Smooth muscle cell (in vitro differentiated cells): ENCODE results near the gene TUBGCP6. TPM values are rescaled to one million over a fixed set of nuclear protein-coding genes. Genes with fewer than 3 reads are reported as not detected.

Experiments
- DNase-seq: peaks from one replicate; lab custom pipeline; 2025; ENCODE audit not compliant: unreplicated experiment; lab: John Stamatoyannopoulos, UW
- H2AFZ ChIP-seq: fragments of 200-600 bp; sonication (generic); 2 replicates; pipeline ENCODE4 v1.6.0; 2016; ENCODE audit warnings: antibody characterized with exemption, low read depth, mild to moderate bottlenecking
- H3F3A ChIP-seq: fragments of 200-600 bp; sonication (generic); 2 replicates; pipeline ENCODE4 v1.6.0; 2017; ENCODE audit warnings: antibody characterized with exemption, low read depth
- H3K27ac ChIP-seq: fragments of 200-600 bp; sonication (generic); 2 replicates; pipeline ENCODE4 v1.5.1; 2016; ENCODE audit warnings: low read depth, mild to moderate bottlenecking
- H3K27me3 ChIP-seq: fragments of 200-600 bp; sonication (generic); 2 replicates; pipeline ENCODE4 v1.6.1; 2016; ENCODE audit warnings: low read depth, mild to moderate bottlenecking
- H3K36me3 ChIP-seq: fragments of 200-600 bp; sonication (generic); 2 replicates; pipeline ENCODE4 v1.5.1; 2016; ENCODE audit warnings: low read depth
- H3K4me1 ChIP-seq: fragments of 200-600 bp; sonication (generic); 2 replicates; pipeline ENCODE4 v1.5.1; 2016; ENCODE audit warnings: low read depth
- H3K4me2 ChIP-seq: fragments of 200-600 bp; sonication (generic); 2 replicates; pipeline ENCODE4 v1.6.0; 2016; ENCODE audit warnings: mild to moderate bottlenecking
- H3K4me3 ChIP-seq: fragments of 200-600 bp; sonication (generic); 2 replicates; pipeline ENCODE4 v1.5.1; 2016; ENCODE audit warnings: mild to moderate bottlenecking
- H3K79me2 ChIP-seq: fragments of 200-600 bp; sonication (generic); 2 replicates; pipeline ENCODE4 v1.6.0; 2016; ENCODE audit warnings: low read depth, mild to moderate bottlenecking
- H3K9ac ChIP-seq: fragments of 200-600 bp; sonication (generic); 2 replicates; pipeline ENCODE4 v1.6.0; 2016; ENCODE audit warnings: low read depth
- H3K9me3 ChIP-seq: fragments of 200-600 bp; sonication (generic); replicated peaks from 2 replicates; pipeline ENCODE4 v1.5.1; 2016; ENCODE audit warnings: low read depth
- H4K20me1 ChIP-seq: fragments of 200-600 bp; sonication (generic); 2 replicates; pipeline ENCODE4 v1.6.0; 2016; ENCODE audit warnings: low read depth
- CTCF ChIP-seq: fragments of 200-600 bp; sonication (generic); IDR thresholded peaks from 2 replicates; pipeline ENCODE4 v1.5.1; 2017; ENCODE audit warnings: borderline replicate concordance, mild to moderate bottlenecking, antibody characterized with exemption; ENCODE audit not compliant: insufficient read depth, poor library complexity, severe bottlenecking
- WGBS: methylation state at CpG from one replicate; pipeline ENCODE4 v1.1.7; 2016; ENCODE audit warnings: low lambda C conversion rate; 5-methylcytosine and 5-hydroxymethylcytosine counted together
- polyA plus RNA-seq: library from polyadenylated mRNA; unstranded; fragments of >200 nt; fragmentation: Nextera tagmentation; extraction: Ambion mirVana; gene quantifications from 2 replicates; pipeline ENCODE4 v1.2.1, GENCODE V29; 2016
- total RNA-seq: library from RNA; depleted of rRNA; stranded (reverse); fragments of >200 nt; gene quantifications from 2 replicates; pipeline ENCODE4 v1.2.3, GENCODE V29; 2014

The TUBGCP6 gene
- total and polyA plus RNA-seq, 2 experiments from 2014 or later, result 10.0 to 22.7 TPM

GRCh38 chr22:50253941-50254340 lies 9.1 kb upstream of the TUBGCP6 start:
- no peaks in the 10 kb centered on the region for H3K79me2 ChIP-seq
- no peaks in the 10 kb centered on the region for H3K9me3 ChIP-seq
- no peak overlapping the region for H3K9ac ChIP-seq
- no peak for TF ChIP-seq CTCF
- H3K4me2 ChIP-seq, result no peak overlapping the region
- H2AFZ ChIP-seq, result no peak overlapping the region
- H3K36me3 ChIP-seq, result no peaks in the 10 kb centered on the region
- H3K4me3 ChIP-seq, result no peak overlapping the region
- H3K4me1 ChIP-seq, result peaks cover 9% of the 10 kb centered on the region
- H3K27ac ChIP-seq, result no peak overlapping the region
- no peak for DNase-seq
- H3F3A ChIP-seq, result peaks cover 26% of the 10 kb centered on the region
- H3K27me3 ChIP-seq, result no peaks in the 10 kb centered on the region
- WGBS, result 96% methylated on average over 8 of the region's 8 CpGs
- H4K20me1 ChIP-seq, result peaks cover 7% of the 10 kb centered on the region

GRCh38 chr22:50253046-50253915 lies 8.5 kb upstream of the TUBGCP6 start:
- no peak overlapping the region for H3K27ac ChIP-seq
- no peak overlapping the region for H2AFZ ChIP-seq
- 92% methylated on average over 22 of the region's 22 CpGs for WGBS
- H3K4me3 ChIP-seq, result no peak overlapping the region
- H3K36me3 ChIP-seq, result no peaks in the 10 kb centered on the region
- DNase-seq, result no peak
- H3F3A ChIP-seq, result peaks cover 26% of the 10 kb centered on the region
- no peaks in the 10 kb centered on the region for H3K79me2 ChIP-seq
- H3K9ac ChIP-seq, result no peak overlapping the region
- H4K20me1 ChIP-seq, result peaks cover 7% of the 10 kb centered on the region
- TF ChIP-seq CTCF, result no peak
- H3K27me3 ChIP-seq, result no peaks in the 10 kb centered on the region
- no peaks in the 10 kb centered on the region for H3K9me3 ChIP-seq
- H3K4me1 ChIP-seq, result peaks cover 9% of the 10 kb centered on the region
- H3K4me2 ChIP-seq, result no peak overlapping the region

GRCh38 chr22:50252082-50253045 lies 7.5 kb upstream of the TUBGCP6 start:
- Histone ChIP-seq H3K4me1 (peaks cover 9% of the 10 kb centered on the region), H3K27ac (no peak overlapping the region), H3K36me3 (no peaks in the 10 kb centered on the region), H2AFZ (no peak overlapping the region), H3K9ac (no peak overlapping the region), H3K4me3 (no peak overlapping the region), H3K79me2 (no peaks in the 10 kb centered on the region), H3K27me3 (no peaks in the 10 kb centered on the region), H3K9me3 (no peaks in the 10 kb centered on the region), H3F3A (peaks cover 26% of the 10 kb centered on the region), H4K20me1 (peaks cover 7% of the 10 kb centered on the region), H3K4me2 (no peak overlapping the region)
- TF ChIP-seq CTCF, result peak; percentile 59
- 65% methylated on average over 25 of the region's 25 CpGs for WGBS
- peak; percentile 23 for DNase-seq
